GM19043 (cell line): ENCODE measurements around the gene PHACTR1.
"Not testable (repeated sequence)": the region's sequence is repeated elsewhere in the genome, so short reads cannot be mapped to it uniquely, and the experiment has no call there.

Source experiments
- ATAC-seq: cut with Tn5 transposase; IDR thresholded peaks from one replicate; pipeline ENCODE4 v1.9.1; 2021; ENCODE audit warnings: low read depth; ENCODE audit not compliant: unreplicated experiment

The PHACTR1 gene

GRCh38 chr6:13318821-13319220 lies 602.3 kb downstream of the PHACTR1 start:
- ATAC-seq, result no peak

- ATAC-seq, result no peak
These were observed 603.5 kb downstream of the PHACTR1 start for GRCh38 chr6:13319891-13320564.

GRCh38 chr6:13326031-13326586 lies 609.5 kb downstream of the PHACTR1 start:
- ATAC-seq, result not testable (repeated sequence)

GRCh38 chr6:13327691-13328075 lies 611.1 kb downstream of the PHACTR1 start:
- no peak for ATAC-seq

- peak; percentile 79 for ATAC-seq
These were observed 611.7 kb downstream of the PHACTR1 start, which contains the start of gene TBC1D7 for GRCh38 chr6:13328076-13328874. Gene TBC1D7, minus strand, starts transcription at chr6:13328537. Its CDS starts 1,639 bp downstream, at chr6:13326898.

- ATAC-seq, result no peak
These were observed 612.3 kb downstream of the PHACTR1 start for GRCh38 chr6:13328875-13329183.

- ATAC-seq, result no peak
These were observed 615.2 kb downstream of the PHACTR1 start for GRCh38 chr6:13331516-13332348.

- no peak for ATAC-seq
These were observed 615.8 kb downstream of the PHACTR1 start for GRCh38 chr6:13332349-13332706.

- no peak for ATAC-seq
These were observed 618.4 kb downstream of the PHACTR1 start for GRCh38 chr6:13334953-13335352.

- no peak for ATAC-seq
These were observed 620.0 kb downstream of the PHACTR1 start for GRCh38 chr6:13336553-13336952.

GRCh38 chr6:13338038-13338437 lies 621.5 kb downstream of the PHACTR1 start:
- no peak for ATAC-seq
